Keratinocyte (primary cell): ENCODE results near the gene TMC2. TPM values are rescaled to one million over a fixed set of nuclear protein-coding genes. Genes with fewer than 3 reads are reported as not detected.
A peak's percentile ranks its signal among the peaks of the same experiment; 100 is the strongest.

Experiments used
- DNase-seq: peaks from one replicate; pipeline ENCODE4 v3.0.0-alpha.2; 2011; ENCODE audit warnings: low read depth, missing footprints, low spot score
- FAIRE-seq: peaks from 2 replicates; lab custom pipeline; 2011; peaks lifted over from hg19 to GRCh38; lab: Jason Lieb, UNC
- H2AFZ ChIP-seq: 2 replicates; pipeline ENCODE4 v1.6.0; 2012; ENCODE audit warnings: low read length, control low read depth, inconsistent platforms; ENCODE audit not compliant: control insufficient read depth
- H3K27ac ChIP-seq: 2 replicates; pipeline ENCODE4 v1.5.1; 2011; ENCODE audit warnings: low read length; ENCODE audit not compliant: control insufficient read depth, insufficient read depth
- H3K27me3 ChIP-seq: 3 replicates; pipeline ENCODE4 v1.6.0; 2011; ENCODE audit warnings: low read length; ENCODE audit not compliant: control insufficient read depth, insufficient read depth; ENCODE audit errors: extremely low read depth
- H3K36me3 ChIP-seq, 2 experiments: 2 replicates in 1 of 2; 3 replicates in 1 of 2; pipeline ENCODE4 v1.5.1; 2011; ENCODE audit warnings: low read length in 2 of 2, mild to moderate bottlenecking in 1 of 2; ENCODE audit not compliant: control insufficient read depth in 2 of 2, insufficient read depth in 2 of 2; ENCODE audit errors: extremely low read depth in 1 of 2
- H3K4me1 ChIP-seq: 3 replicates; pipeline ENCODE4 v1.5.1; 2011; ENCODE audit warnings: low read length; ENCODE audit not compliant: control insufficient read depth, insufficient read depth; ENCODE audit errors: extremely low read depth
- H3K4me2 ChIP-seq: 3 replicates; pipeline ENCODE4 v1.6.0; 2011; ENCODE audit warnings: low read depth, low read length; ENCODE audit not compliant: control insufficient read depth, insufficient read depth; ENCODE audit errors: extremely low read depth
- H3K4me3 ChIP-seq, 3 experiments: fragments of 200-600 bp in 1 of 3; sonication (generic) in 1 of 3; 2 replicates in 2 of 3; 3 replicates in 1 of 3; pipeline ENCODE4 v1.5.1; 2011 to 2016; ENCODE audit warnings: low read length in 3 of 3, mild to moderate bottlenecking in 3 of 3, control low read depth in 2 of 3, inconsistent platforms in 1 of 3, low read depth in 1 of 3, mixed read lengths in 1 of 3, mixed run types in 1 of 3, moderate library complexity in 1 of 3; ENCODE audit not compliant: control insufficient read depth in 2 of 3, insufficient read depth in 2 of 3; ENCODE audit errors: extremely low read depth in 1 of 3
- H3K79me2 ChIP-seq: 2 replicates; pipeline ENCODE4 v1.6.0; 2012; ENCODE audit warnings: low read length; ENCODE audit not compliant: control insufficient read depth, insufficient read depth
- H3K9ac ChIP-seq: 3 replicates; pipeline ENCODE4 v1.6.0; 2011; ENCODE audit warnings: low read length; ENCODE audit not compliant: control insufficient read depth, insufficient read depth; ENCODE audit errors: extremely low read depth
- H3K9me1 ChIP-seq: 3 replicates; pipeline ENCODE4 v1.6.0; 2011; ENCODE audit warnings: low read length; ENCODE audit not compliant: control insufficient read depth, insufficient read depth; ENCODE audit errors: extremely low read depth
- H3K9me3 ChIP-seq: 2 replicates; pipeline ENCODE4 v1.5.1; 2012; ENCODE audit warnings: low read depth, low read length; ENCODE audit not compliant: control insufficient read depth
- H4K20me1 ChIP-seq: 3 replicates; pipeline ENCODE4 v1.6.0; 2011; ENCODE audit warnings: low read length; ENCODE audit not compliant: control insufficient read depth, insufficient read depth; ENCODE audit errors: extremely low read depth
- CTCF ChIP-seq, 3 experiments: IDR thresholded peaks in 1 of 3; conservative IDR thresholded peaks in 1 of 3; optimal IDR thresholded peaks in 1 of 3; 2 replicates in 2 of 3; 3 replicates in 1 of 3; pipeline versions ENCODE3 to v1.5.1; 2011; ENCODE audit warnings: low read length in 3 of 3, mild to moderate bottlenecking in 3 of 3, moderate library complexity in 2 of 3, control low read depth in 1 of 3, inconsistent platforms in 1 of 3; ENCODE audit not compliant: insufficient read depth in 2 of 3; ENCODE audit errors: extremely low read depth in 1 of 3
- EZH2 ChIP-seq: IDR thresholded peaks from one replicate; pipeline ENCODE4 v1.6.1; 2012; ENCODE audit warnings: inconsistent platforms, mild to moderate bottlenecking, low read length, moderate library complexity
- dilution Hi-C: fragments of 300-500 bp; cut with MboI; formaldehyde crosslinking; loops from one replicate; pipeline ENCODE4 v1.7.0; 2020; ENCODE audit warnings: low sequenced_read_pairs; ENCODE audit not compliant: extremely low pct_ligation_motif_present
- polyA plus RNA-seq, 5 experiments: library from polyadenylated mRNA; depleted of rRNA in 3 of 5; stranded (reverse) in 3 of 5; stranded (forward) in 1 of 5; unstranded in 1 of 5; fragments of >200 nt; gene quantifications; 1 replicate in 1 of 5; 2 replicates in 3 of 5; 3 replicates in 1 of 5; pipeline versions ENCODE4 v1.2.1 to v1.2.3, GENCODE V29; 2011 to 2012; ENCODE audit warnings: missing spikeins in 2 of 5, low read depth in 1 of 5, low replicate concordance in 1 of 5

TMC2 gene
- polyA plus RNA-seq, 1 donor (not counting 4 experiments of a cell fraction or from before 2014, with no cell fraction given): not detected

- no peaks in the 10 kb centered on the region for H4K20me1 ChIP-seq
- no peak overlapping the region for H2AFZ ChIP-seq
- H3K27me3 ChIP-seq: no peaks in the 10 kb centered on the region
- dilution Hi-C loops: no loop called here
- peaks cover 23% of the 10 kb centered on the region for H3K79me2 ChIP-seq
- no peak for FAIRE-seq
- H3K36me3 ChIP-seq: no peaks in the 10 kb centered on the region
- H3K9me1 ChIP-seq: no peaks in the 10 kb centered on the region
- no peak for DNase-seq
- peak overlapping the region; percentile 74 for H3K4me2 ChIP-seq
- H3K4me3 ChIP-seq: peak overlapping the region; percentile 77 to 98 (median 80)
- no peaks in the 10 kb centered on the region for H3K9me3 ChIP-seq
- no peak overlapping the region for H3K27ac ChIP-seq
- peak overlapping the region; percentile 87 for H3K9ac ChIP-seq
- no peak for TF ChIP-seq CTCF (optimal IDR thresholded peaks at IDR 0.05 in 1 of 3, IDR thresholded peaks at IDR 0.05 in 1 of 3, conservative IDR thresholded peaks at IDR 0.05 in 1 of 3; ENCODE audit: extremely low read depth in 1 of 3, insufficient read depth in 2 of 3, low read length in 3 of 3)
- TF ChIP-seq EZH2: no peak
- H3K4me1 ChIP-seq: peaks cover 11% of the 10 kb centered on the region
Observed at GRCh38 chr20:2507464-2507863, 28.9 kb upstream of the TMC2 start.

GRCh38 chr20:2507875-2508630 is 28.3 kb upstream of the TMC2 start:
- H3K36me3 ChIP-seq: no peaks in the 10 kb centered on the region
- no peaks in the 10 kb centered on the region for H3K9me1 ChIP-seq
- no peaks in the 10 kb centered on the region for H3K27me3 ChIP-seq
- peaks cover 21% of the 10 kb centered on the region for H3K79me2 ChIP-seq
- no peaks in the 10 kb centered on the region for H4K20me1 ChIP-seq
- no peak for TF ChIP-seq CTCF (optimal IDR thresholded peaks at IDR 0.05 in 1 of 3, IDR thresholded peaks at IDR 0.05 in 1 of 3, conservative IDR thresholded peaks at IDR 0.05 in 1 of 3; ENCODE audit: extremely low read depth in 1 of 3, insufficient read depth in 2 of 3, low read length in 3 of 3)
- TF ChIP-seq EZH2: no peak
- H3K9ac ChIP-seq: peak overlapping the region; percentile 87
- H2AFZ ChIP-seq: peak overlapping the region; percentile 96
- dilution Hi-C loops: no loop called here
- FAIRE-seq: peak; percentile 56
- H3K9me3 ChIP-seq: no peaks in the 10 kb centered on the region
- no peak for DNase-seq
- peak overlapping the region; percentile 74 for H3K27ac ChIP-seq
- peak overlapping the region; percentile 74 for H3K4me2 ChIP-seq
- H3K4me1 ChIP-seq: peaks cover 11% of the 10 kb centered on the region
- peak overlapping the region; percentile 77 to 98 (median 80) for H3K4me3 ChIP-seq
